HG03442 (cell line): ENCODE results near the gene ADCY10.
"Not testable (repeated sequence)": the region's sequence is repeated elsewhere in the genome, so short reads cannot be mapped to it uniquely, and the experiment has no call there.

Source experiments
- ATAC-seq: cut with Tn5 transposase; IDR thresholded peaks from one replicate; pipeline ENCODE4 v1.9.1; 2021; ENCODE audit warnings: mild to moderate bottlenecking, moderate library complexity; ENCODE audit not compliant: unreplicated experiment

ADCY10 gene

DNA sequence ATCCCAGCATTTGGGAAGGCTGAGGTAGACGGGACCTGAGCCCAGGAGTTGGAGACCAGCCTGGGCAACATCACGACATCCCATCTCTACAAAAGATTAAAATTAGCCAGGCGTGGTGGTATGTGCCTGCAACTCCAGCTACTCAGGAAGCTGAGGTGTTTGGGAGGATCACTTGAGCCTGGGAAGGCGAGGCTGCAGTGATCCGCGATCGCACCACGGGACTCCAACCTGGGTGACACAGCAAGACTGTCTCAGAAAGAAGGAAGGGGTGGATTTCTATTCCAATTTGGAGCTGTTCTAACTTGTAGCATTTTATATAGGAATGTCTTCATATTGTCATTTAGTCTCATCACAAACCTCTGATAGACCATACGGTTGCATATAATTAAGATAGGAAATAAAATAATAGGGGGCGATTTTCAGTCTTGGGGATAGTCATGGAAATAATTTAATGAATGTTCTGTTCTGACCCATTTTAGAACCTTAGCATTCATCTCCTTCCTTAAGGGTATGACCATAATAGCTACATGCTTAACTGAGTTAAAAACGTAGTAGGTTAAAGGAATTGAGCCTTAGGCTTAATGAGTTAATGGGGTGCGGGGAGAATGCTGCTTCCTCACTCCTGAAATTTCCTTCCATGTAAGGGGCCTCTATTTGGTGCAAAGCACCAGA, 93.1 kb downstream of the ADCY10 start:
- no peak for ATAC-seq

DNA sequence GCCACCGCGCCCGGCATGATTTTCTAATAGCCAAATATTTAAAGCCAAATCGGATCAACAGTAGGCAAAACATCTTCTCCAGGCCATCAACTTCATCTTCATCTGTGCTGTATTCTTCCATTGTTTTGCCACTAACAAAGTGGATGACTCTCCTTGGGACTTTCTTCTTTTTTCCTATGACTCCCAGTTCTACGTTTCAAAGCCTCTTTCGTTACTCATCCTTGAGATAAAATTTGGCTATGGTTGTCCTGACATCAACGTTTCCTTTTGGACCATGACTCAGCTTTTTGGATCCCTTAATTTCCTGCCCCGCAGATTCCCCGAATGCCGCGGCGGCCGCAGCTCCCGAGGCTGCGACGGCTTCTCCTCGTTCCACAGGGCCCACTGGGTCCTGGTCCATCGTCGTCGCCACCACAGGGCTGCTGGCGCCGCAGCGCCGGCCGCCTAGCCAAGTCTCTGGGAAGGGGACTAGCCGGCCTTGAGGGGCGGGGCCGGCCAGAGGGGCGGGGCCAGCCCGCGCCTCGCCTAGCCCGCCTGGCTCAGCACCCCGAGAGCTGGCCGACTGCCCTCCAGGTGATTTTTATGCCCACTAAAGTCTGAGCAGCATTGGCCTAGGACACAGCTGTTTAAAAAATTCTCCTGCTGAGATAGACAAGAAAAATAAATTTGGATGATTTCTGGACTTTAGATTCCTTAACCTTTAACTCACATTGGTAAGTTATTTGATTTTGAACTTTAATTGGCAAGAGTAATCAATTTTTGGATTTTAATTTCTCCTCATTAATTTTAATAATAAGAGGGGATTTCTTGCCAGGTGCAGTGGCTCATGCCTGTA, 93.9 kb downstream of the ADCY10 start:
- no peak for ATAC-seq

DNA sequence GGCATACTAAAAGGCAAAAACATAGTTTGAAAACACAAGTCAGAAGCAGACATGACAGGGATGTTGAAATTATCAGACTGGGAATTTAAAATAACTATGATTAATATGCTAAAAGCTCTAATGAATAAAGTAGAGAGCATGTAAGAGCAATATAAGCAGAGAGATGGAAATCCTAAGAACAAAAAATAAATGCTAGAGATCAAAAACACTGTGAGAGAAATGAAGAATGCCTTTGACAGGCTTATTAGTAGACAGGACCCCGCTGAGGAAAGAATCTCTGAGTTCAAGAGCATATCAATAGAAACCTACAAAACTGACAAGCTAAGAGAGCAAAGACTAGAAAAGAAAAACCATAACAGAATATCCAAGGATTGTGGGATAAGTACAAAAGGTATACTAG, 98.3 kb downstream of the ADCY10 start:
- ATAC-seq = no peak

DNA sequence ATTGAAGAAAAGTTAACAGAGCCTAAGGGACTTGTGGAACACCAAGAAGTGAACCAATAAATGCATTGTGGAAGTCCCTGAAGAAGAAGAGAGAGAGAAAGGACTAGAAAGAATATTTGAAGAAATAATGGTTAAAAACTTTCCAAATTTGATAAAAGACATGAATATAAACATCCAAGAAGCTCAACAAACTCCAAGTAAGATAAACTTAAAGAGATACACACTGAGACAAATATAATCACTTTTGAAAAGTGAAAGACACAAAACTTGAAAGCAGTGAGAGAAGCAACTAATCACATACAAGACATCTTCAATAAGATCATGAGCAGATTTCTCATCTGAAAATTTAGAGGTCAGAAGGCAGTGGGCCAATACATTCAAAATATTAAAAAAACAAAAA, 101.0 kb downstream of the ADCY10 start:
- ATAC-seq = no peak

DNA sequence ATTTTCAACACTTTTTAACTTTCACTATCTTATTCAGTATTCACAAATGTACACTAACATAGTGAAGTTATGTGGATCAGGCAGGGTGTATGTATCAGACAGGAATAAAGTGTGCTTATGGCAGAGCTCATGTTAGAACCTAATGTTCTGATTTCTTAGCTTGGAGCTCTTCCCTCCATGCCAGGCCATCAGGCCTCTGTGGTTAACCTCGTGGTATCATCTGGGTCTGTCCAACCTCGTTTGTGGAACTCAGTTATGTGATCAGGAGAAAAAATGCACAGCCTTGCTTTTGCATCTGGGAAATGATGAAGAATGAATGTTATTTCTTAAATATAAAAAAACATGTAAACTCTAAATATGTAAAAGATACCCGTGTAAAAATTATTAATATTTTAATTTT, 105.2 kb downstream of the ADCY10 start:
- ATAC-seq = no peak

DNA sequence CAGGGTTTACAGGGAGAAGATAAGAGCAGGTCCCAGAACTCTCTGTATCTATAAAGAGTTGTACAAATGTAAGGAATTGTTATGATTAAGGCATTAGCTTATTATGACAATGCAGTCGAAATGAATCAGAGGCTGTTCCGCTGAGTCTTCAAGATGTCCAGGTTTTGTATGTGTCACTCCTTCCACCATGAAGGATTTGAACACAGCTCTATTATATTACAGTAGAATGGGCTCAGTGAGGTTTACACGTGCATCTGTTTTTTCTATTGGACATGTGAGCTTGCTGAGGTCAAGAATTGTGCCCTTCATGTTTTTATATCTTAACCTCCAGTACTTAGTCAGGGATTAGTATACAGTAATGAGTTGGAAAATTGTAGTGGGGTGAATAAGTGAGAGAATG, 105.8 kb downstream of the ADCY10 start:
- no peak for ATAC-seq

DNA sequence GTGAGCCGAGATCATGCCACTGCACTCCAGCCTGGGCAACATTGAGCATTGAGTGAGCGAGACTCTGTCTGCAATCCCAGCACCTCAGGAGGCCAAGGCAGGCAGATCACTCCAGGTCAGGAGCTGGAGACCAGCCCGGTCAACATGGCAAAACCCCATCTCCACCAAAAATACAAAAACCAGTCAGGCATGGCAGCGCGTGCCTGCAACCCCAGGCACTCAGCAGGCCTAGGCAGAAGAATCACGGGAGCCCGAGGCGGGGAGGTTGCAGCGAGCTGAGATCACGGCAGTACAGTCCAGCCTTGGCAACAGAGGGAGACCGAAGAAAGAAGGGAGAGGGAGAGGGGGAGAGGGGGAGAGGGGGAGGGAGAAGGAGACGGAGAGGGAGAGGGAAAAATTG, 107.3 kb downstream of the ADCY10 start:
- not testable (repeated sequence) for ATAC-seq

DNA sequence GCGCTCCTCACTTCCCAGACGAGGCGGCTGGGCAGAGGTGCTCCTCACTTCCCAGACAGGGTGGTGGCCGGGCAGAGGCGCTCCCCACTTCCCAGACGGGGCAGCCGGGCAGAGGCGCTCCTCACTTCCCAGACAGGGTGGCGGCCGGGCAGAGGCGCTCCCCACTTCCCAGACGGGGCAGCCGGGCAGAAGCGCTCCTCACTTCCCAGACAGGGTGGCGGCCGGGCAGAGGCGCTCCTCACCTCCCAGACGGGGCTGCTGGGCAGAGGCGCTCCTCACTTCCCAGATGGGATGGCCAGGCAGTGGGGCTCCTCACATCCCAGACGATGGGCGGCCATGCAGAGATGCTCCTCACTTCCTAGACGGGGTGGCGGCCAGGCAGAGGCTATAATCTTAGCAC, 107.7 kb downstream of the ADCY10 start:
- ATAC-seq = not testable (repeated sequence)

DNA sequence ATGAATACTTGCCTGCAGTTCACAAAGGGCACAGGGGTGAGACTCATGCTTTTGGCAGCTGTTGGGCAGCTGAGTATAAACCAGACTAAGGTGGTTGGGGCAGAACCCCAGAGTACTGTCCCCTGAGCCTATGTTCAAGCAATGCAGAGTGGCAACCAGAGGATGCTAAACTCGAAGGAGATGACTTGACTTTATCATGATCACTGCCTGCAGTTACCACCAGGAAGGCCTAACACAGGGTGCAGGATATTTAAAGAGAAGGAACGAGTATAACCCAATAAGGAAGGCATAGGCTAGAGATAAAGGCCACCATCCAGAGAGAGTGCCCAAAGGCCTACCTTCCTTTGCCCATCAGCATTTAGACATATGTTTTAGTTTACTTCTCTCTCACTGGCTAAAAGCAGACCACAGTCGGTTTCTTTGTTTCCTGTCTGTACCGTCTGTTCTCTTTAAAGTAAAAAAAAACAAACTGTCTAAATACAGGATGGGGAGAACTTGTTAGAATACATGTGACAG, 108.8 kb downstream of the ADCY10 start:
- ATAC-seq = peak; percentile 40

DNA sequence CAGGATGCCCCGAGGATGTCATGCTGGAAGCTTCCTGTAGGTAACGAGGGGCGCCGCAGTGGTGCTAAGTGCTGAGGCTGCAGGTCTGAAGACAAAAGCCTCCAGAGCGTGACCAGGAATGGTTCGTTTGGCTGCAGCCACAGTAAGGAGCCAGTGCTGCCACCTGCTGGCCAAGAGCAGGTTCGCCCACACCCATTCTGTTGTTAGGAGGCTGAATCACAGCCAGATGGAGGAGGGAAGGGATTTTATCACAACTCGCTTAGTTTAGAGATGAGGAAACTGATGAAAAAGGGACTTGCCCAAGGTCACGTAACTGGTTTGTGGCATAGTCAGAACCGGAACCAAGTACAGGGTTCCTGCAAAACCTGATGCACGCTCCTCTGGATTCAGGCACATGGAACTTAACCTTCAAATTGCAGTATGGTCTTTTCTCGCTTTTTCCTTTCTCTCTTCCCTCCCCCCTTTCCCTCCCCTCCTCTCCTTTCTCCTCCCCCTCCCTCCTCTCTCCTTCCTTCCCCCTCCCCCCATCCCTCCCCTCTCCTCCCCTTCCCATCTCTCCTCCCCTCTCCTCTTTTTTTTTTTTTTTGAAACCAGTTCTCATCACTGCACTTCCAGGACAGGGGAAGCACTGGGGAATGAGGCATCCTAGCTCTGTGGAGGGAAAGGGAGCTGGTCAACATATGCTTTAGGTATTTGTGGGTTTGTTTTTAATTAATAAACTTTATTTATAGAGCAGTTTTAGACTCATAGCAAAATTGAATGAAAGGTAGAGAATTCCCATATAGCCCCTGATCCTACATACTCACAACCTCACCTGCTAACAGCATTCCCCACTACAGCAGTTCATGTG, 110.4 kb downstream of the ADCY10 start:
- peak; percentile 83 for ATAC-seq

DNA sequence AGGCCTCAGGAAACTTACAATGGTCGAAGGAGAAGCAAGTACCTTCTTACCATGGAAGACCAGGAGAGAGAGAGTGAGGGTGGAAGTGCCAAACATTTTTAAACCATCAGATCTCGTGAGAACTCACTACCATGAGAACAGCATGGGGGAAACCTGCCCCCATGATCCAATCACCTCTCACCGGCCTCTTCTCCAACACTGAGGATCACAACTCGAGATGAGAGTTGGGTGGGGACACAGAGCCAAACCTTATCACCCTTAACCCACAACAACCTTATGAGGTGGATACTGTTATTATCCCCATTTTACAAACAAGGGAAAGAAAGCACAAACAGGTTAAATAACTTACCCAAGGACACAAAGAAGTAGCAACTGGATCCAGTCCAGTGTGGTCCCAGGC, 111.7 kb downstream of the ADCY10 start:
- no peak for ATAC-seq

DNA sequence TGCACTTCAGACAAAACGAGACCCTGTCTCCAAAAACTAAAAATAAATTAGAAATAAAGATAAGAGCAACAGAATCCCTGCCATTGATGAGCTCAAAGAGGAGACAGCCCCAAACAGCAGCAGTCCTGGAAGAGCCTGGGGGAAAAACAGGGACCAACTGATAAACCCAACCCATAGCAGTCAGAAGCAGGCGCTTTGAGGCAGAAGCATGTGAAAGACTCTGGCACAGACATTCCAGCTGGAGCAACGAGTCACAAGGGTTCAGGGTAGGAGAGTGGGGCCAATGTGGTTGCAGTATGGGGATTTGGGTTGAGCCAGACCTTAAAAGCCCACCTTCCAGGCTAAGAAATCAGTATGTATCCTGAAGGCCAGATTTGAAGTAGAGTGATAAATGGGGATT, 113.7 kb downstream of the ADCY10 start:
- no peak for ATAC-seq

DNA sequence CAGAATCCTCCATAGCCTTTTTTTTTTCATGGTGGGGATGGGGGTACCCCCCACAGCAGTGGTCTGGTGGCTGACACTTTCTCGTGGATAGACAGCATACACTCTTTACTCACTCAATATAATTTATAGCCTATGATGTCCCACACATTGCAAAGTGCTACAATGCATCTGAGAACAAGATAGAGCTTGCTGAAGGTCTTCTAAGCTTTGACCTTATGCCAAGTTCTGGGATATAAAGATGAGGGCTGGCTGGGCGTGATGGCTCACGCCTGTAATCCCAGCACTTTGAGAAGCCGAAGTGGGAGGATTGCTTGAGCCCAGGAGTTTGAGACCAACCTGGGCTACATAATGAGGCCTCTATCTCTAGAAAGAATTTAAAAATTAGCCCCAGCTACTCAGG, 114.2 kb downstream of the ADCY10 start:
- ATAC-seq = no peak

DNA sequence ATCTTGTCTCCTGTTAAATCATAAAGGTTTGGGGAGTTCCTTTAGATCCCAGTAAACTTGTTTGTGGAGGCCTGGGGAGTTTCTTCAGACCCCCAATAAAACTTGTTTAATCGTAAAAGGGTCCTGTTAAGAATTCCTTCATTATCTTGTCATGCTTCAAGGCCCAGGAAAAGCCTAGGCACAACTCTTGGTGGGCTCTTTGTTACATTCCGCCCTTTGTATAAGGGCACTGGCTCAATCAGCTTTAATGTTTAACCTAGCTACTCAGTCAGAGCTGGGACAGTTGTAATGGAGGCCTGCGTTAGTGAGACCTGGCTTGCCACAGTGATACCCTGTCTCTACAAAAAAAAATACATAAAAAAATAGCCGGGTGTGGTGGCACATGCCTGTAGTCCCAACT, 115.0 kb downstream of the ADCY10 start:
- ATAC-seq = no peak

DNA sequence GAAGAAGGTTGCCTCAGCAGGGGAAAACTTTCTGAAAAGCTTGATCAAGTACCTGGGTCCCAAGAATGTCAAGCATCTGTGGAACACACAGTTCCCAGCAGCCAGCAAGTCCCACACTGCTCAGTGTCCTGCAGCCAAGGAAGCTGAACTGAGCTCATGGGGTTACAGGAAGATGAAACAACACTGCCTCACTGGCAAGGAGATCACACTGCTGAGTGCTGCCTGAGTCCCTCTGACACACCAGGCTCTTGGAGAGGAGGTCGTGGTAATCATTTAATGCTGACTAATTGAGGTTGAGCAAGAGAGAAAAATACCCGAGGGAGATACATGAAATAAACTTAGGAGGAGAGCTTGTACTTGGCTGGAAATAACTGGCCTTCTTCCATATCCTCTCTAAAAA, 116.9 kb downstream of the ADCY10 start:
- ATAC-seq = no peak

DNA sequence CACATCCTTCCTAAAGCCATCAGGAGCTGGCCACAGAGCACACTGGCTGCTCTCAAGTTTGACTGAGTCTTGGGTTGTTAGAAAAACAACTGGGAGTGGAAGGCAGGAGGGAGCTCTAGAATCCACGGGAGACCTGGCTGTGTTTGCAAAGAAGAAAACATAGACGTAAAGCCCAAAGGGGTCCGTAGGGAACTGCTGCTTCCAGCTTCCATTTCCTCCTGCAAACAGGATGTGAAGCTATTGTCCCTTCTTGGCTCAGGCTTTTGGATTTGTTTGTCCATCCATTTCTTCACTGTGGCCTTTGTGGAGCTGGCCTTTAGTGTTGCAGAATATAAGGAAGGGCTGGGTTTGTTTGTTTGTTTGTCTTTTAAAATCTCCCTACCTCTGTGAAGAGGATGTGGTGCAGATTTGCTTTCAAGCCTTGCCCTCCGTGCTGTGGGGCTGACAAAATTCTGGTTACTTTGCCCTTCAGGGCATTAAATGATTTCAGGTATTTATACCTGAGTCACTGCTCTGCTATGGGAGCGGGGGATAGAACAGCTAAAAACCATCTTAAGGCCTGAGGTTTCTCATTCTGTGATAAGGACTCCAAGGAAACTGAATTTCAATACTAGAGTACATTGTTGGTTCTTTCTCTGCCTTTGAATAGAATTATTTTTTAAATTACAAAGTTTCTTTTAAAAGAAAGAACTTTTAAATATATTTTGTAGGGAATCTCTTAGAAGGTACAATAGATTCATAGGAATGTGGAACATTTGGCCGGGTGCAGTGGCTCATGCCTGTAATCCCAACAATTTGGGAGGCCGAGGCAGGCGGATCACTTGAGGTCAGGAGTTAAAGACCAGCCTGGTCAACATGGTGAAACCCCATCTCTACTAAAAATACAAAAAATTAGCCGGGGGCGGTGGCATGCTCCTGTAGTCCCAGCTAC, 117.9 kb downstream of the ADCY10 start:
- ATAC-seq = no peak

DNA sequence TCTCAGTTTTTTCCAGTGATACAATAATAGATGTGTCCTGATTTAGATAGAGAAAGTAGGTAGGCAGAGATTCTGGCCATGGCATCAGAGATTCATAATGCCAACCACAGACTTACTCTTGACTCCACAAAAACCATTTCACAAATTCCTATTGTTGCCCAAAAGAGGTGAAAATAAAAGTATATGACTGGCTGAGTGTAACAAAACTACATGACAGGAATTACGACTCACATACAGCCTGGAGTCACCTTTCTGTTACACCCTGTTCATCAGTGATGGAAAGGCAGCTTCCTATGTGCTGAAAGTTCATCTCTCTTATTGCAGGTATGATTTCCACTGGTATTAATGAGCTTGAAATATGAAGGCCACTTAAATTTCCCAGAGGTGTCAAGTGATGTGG, 119.9 kb downstream of the ADCY10 start:
- no peak for ATAC-seq

DNA sequence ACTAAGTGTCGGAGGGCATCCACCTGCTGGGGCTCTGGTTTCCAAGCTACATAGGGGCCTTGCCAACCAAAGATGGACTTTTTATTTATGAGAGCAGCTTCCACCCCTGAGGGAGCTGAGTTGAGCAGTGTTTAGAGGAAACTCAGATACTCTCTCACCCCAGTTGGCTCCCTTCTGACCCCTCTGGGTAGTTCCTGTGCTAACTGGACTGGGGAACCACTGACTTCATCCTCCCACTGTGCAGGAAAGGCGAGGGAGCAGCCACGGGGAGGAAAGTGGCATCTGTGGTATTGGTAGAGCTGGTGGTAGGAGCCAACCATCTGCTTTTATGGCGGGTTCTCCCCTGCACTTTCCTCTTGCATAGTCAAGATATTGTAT, 121.8 kb downstream of the ADCY10 start:
- ATAC-seq = no peak

DNA sequence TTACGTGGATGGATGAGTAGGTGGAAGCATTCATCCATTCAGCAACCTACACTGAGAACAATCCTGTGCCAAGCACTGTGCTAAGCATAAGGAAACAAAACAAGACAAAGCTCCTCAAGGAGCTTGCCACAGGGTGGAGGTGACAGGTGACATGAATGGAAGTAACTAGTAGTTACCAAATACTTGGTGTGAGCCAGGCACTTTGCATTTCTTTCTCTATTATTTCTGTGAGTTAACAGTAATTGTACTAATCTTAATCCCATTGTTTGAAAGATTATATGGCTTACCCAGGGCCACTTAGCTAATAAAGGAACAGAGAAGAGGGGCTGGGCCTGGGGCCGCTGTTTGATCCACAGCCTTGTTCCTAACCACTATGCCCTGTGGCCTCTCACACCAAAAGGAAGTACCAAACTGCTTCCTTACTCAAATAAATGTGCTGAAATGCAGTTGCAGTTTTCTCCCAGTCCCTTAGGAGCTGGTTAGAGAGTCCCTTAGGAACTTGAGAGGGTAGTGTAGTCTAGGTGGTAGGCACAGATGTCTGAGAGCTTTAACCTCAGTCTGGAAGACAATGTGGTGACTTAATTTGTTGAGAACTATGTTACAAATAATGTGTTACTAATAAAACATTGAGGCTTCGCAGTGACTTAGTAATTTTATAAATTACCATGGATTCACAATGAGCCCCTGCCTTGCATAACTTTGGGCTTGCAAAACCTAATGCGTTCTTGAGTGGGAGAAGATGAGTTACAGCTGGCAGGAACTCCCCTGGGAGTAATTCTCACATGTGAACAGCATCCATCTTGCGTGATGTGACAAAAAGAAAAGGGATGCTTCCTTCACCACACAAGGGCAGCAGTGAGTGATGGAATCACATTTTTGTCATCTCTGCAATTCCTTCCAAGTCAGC, 122.4 kb downstream of the ADCY10 start:
- ATAC-seq = no peak
